ENCODE data around the gene DMD. TPM values are rescaled to one million over a fixed set of nuclear protein-coding genes. Genes with fewer than 3 reads are reported as not detected.

Gene DMD
- total and polyA plus RNA-seq, 2 of the 13 experiments (the other 11 are each of a cell fraction or from before 2014, with no cell fraction given): 17.6 to 25.9 TPM

GRCh38 chrX:32118832-32119231 lies 1092.5 kb downstream of the DMD start:
- CTCF ChIA-PET (ENCODE audit: low intra/inter-chr PET ratio, low total read pairs): no interaction called here
- 0% methylated on average over 1 of the region's 8 CpGs for WGBS (ENCODE audit: low lambda C conversion rate)
- no peak overlapping the region for H3K9ac ChIP-seq (ENCODE audit: insufficient read depth, low read depth, low read length)
- H3K4me2 ChIP-seq (ENCODE audit: low read depth, low read length): no peak overlapping the region
- no peak overlapping the region for H3K27ac ChIP-seq (ENCODE audit: extremely low read length, insufficient read depth, low read length)
- H3K4me1 ChIP-seq (ENCODE audit: insufficient read depth, low read length): no peaks in the 10 kb centered on the region
- H3K79me2 ChIP-seq (ENCODE audit: insufficient read depth, low read length): no peaks in the 10 kb centered on the region
- POLR2A ChIA-PET: no interaction called here
- no peaks in the 10 kb centered on the region for H3K36me3 ChIP-seq (replicated peaks in 1 of 2; ENCODE audit: control insufficient read depth in 1 of 2, insufficient read depth in 2 of 2, low read length in 2 of 2)
- no peaks in the 10 kb centered on the region for H3K9me3 ChIP-seq (ENCODE audit: low read length)
- no peak for FAIRE-seq
- intact Hi-C loops (cut with micrococcal nuclease; ENCODE audit: unreplicated experiment): no loop called here
- ATAC-seq: no peak
- no peak overlapping the region for H3K4me3 ChIP-seq (replicated peaks in 1 of 3; ENCODE audit: insufficient read depth in 1 of 3, low read depth in 2 of 3, low read length in 3 of 3)
- no peaks in the 10 kb centered on the region for H3K27me3 ChIP-seq (ENCODE audit: control insufficient read depth in 1 of 2, insufficient read depth in 2 of 2, low read length in 2 of 2)
- no peak overlapping the region for H2AFZ ChIP-seq (ENCODE audit: low read length)
- TF ChIP-seq NFIC (IDR thresholded peaks at IDR 0.05; ENCODE audit: low read length) (no peak), ZNF550 (CRISPR knock-in tag; IDR thresholded peaks at IDR 0.05; ENCODE audit: borderline replicate concordance) (no peak), KDM4B (CRISPR knock-in tag; IDR thresholded peaks at IDR 0.05) (no peak), ZNF577 (CRISPR knock-in tag; IDR thresholded peaks at IDR 0.05; ENCODE audit: borderline replicate concordance, low read depth) (no peak), KDM6A (CRISPR knock-in tag; IDR thresholded peaks at IDR 0.05; ENCODE audit: low read depth) (no peak)
- BruUV-seq (replicated peaks): no TSS peak
- in situ Hi-C loops (cut with HindIII; ENCODE audit: extremely low pct_ligation_motif_present, low pct_unique_long_range_greater_than_20kb): no loop called here
- no peak for DNase-seq (ENCODE audit: low spot score)
- H4K20me1 ChIP-seq (ENCODE audit: insufficient read depth, low read length): no peaks in the 10 kb centered on the region

DNA sequence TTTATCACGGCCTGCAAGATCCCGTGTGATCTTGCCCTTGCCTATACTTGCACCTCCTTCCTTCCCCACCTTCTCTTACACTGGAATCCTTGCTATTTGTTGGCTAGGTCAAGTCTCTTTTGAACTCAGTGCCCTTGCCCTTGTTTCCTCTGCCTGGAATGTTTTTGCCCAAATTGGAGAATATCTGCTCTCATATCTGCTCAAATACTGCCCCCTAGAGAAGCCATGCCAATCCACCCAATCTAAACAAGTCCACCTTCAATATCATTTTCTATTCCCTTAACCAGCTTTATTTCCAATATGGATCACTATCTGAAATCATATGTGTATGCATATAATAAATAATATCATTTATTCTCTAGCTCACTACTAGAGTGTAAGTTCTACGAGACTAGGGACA lies 1095.3 kb downstream of the DMD start:
- CTCF ChIA-PET (ENCODE audit: low intra/inter-chr PET ratio, low total read pairs): no interaction called here
- POLR2A ChIA-PET: no interaction called here
- Histone ChIP-seq H3K36me3 (replicated peaks in 1 of 2; ENCODE audit: control insufficient read depth in 1 of 2, insufficient read depth in 2 of 2, low read length in 2 of 2) (no peaks in the 10 kb centered on the region), H3K27me3 (ENCODE audit: control insufficient read depth in 1 of 2, insufficient read depth in 2 of 2, low read length in 2 of 2) (no peaks in the 10 kb centered on the region), H3K27ac (ENCODE audit: extremely low read length, insufficient read depth, low read length) (no peak overlapping the region), H3K79me2 (ENCODE audit: insufficient read depth, low read length) (no peaks in the 10 kb centered on the region), H3K4me2 (ENCODE audit: low read depth, low read length) (no peak overlapping the region), H4K20me1 (ENCODE audit: insufficient read depth, low read length) (no peaks in the 10 kb centered on the region), H3K4me1 (ENCODE audit: insufficient read depth, low read length) (no peaks in the 10 kb centered on the region), H3K4me3 (replicated peaks in 1 of 3; ENCODE audit: insufficient read depth in 1 of 3, low read depth in 2 of 3, low read length in 3 of 3) (no peak overlapping the region), H2AFZ (ENCODE audit: low read length) (no peak overlapping the region), H3K9ac (ENCODE audit: insufficient read depth, low read depth, low read length) (no peak overlapping the region), H3K9me3 (ENCODE audit: low read length) (no peaks in the 10 kb centered on the region)
- in situ Hi-C loops (cut with HindIII; ENCODE audit: extremely low pct_ligation_motif_present, low pct_unique_long_range_greater_than_20kb): no loop called here
- WGBS (ENCODE audit: low lambda C conversion rate): 0% methylated on average over 3 of the region's 3 CpGs
- DNase-seq (ENCODE audit: low spot score): no peak
- ATAC-seq: no peak
- no peak for FAIRE-seq
- intact Hi-C loops (cut with micrococcal nuclease; ENCODE audit: unreplicated experiment): no loop called here
- no TSS peak for BruUV-seq (replicated peaks)
- TF ChIP-seq ZSCAN12 (CRISPR knock-in tag; IDR thresholded peaks at IDR 0.05) (no peak), KDM4B (CRISPR knock-in tag; IDR thresholded peaks at IDR 0.05) (no peak), ZNF83 (CRISPR knock-in tag; IDR thresholded peaks at IDR 0.05; ENCODE audit: borderline replicate concordance) (no peak), ZNF737 (CRISPR knock-in tag; IDR thresholded peaks at IDR 0.05; ENCODE audit: borderline replicate concordance) (no peak), NFIB (CRISPR knock-in tag; IDR thresholded peaks at IDR 0.05; ENCODE audit: borderline replicate concordance) (no peak), ZBTB21 (CRISPR knock-in tag; IDR thresholded peaks at IDR 0.05) (no peak), ZNF280D (CRISPR knock-in tag; IDR thresholded peaks at IDR 0.05) (no peak), HNRNPLL (IDR thresholded peaks at IDR 0.05; ENCODE audit: low read depth, low read length, poor library complexity, severe bottlenecking) (no peak), ETV5 (CRISPR knock-in tag; IDR thresholded peaks at IDR 0.05; ENCODE audit: borderline replicate concordance) (no peak)
- TF ChIP-seq, protein P1, sequence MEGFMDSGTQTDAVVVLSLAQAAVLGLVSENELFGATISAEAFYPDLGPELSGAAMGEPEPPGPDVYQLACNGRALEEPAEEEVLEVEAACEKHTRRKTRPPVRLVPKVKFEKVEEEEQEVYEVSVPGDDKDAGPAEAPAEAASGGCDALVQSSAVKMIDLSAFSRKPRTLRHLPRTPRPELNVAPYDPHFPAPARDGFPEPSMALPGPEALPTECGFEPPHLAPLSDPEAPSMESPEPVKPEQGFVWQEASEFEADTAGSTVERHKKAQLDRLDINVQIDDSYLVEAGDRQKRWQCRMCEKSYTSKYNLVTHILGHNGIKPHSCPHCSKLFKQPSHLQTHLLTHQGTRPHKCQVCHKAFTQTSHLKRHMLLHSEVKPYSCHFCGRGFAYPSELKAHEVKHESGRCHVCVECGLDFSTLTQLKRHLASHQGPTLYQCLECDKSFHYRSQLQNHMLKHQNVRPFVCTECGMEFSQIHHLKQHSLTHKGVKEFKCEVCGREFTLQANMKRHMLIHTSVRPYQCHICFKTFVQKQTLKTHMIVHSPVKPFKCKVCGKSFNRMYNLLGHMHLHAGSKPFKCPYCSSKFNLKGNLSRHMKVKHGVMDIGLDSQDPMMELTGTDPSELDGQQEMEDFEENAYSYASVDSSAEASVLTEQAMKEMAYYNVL (CRISPR knock-in tag; IDR thresholded peaks at IDR 0.05; ENCODE audit: borderline replicate concordance): no peak

Data from HepG2 (cell line).